ENCODE results near the gene LAMTOR3. TPM values are rescaled to one million over a fixed set of nuclear protein-coding genes. Genes with fewer than 3 reads are reported as not detected.

LAMTOR3 gene
- total RNA-seq, 2 donors from 2014 or later = 51.6 to 78.7 TPM

DNA sequence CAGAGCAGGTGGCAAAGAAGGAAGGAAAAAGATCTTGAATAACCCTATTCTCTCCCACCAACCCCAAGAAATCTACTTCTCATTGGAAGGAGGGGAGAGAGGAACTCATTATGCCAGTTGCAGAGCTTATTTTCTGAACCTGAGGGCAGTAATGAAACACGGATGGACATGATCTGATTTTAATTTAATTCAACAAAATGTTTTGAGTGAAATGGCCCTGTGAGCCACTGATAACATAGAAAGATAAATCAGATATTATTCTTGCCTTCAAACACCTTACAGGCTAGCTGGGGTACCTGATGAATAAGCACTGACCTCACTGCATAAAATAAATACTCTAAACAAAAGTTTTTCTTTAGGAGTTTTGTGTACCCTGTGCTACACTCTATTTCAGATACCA lies 47.3 kb downstream of the LAMTOR3 start:
- no peak for TF ChIP-seq POLR2A (IDR thresholded peaks at IDR 0.05)
- TF ChIP-seq POLR2AphosphoS5 (IDR thresholded peaks at IDR 0.05) = no peak
- no peak for TF ChIP-seq CTCF (IDR thresholded peaks at IDR 0.05)
- H3K4me1 ChIP-seq (replicated peaks) = no peaks in the 10 kb centered on the region
- no peak overlapping the region for H3K4me3 ChIP-seq
- 69% methylated on average over 1 of the region's 1 CpG for WGBS
- no peak overlapping the region for H3K27ac ChIP-seq
- no peak for DNase-seq (ENCODE audit: low spot score)
- H3K36me3 ChIP-seq = no peaks in the 10 kb centered on the region
- no peaks in the 10 kb centered on the region for H3K27me3 ChIP-seq (replicated peaks; ENCODE audit: insufficient read depth)
- H3K9me3 ChIP-seq = no peaks in the 10 kb centered on the region
- intact Hi-C loops (cut with DNase I) = no loop called here

DNA sequence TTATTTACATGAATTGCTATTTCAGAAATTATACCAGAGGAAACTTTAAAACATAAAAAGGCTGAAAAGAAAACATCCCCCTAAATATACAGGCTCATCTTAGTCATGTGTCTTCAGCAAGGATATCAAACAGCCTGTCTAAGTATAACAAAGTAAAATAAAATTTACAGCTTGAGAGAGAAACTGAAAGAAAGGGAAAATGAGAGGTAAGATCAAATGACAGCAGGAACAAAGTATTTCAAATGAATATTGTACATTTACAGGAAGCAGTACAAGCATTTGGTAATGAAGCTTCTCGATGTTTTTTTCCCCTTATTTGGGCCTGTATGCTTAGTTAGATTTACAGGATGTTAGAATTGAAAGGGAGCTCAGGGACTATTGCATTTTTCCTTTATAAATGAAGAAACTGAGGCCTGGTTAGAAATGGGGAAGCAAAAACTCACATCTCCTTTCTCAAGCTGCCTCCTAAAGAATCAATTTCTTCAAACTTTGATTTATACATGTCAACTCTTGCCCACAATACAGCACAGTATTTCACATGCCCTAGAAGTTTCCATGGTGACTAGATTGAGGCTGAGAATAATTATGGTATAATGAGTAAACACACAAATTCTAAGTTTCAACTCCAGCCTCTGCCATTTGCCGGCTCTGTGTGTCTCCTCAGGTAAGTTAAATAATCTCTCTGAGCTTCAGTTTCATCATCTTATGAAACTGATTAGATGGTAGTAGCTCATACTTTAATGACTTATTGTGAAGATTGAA lies 48.3 kb downstream of the LAMTOR3 start:
- Histone ChIP-seq H3K4me3 (no peak overlapping the region), H3K27me3 (replicated peaks; ENCODE audit: insufficient read depth) (no peaks in the 10 kb centered on the region), H3K9me3 (no peaks in the 10 kb centered on the region), H3K4me1 (replicated peaks) (no peaks in the 10 kb centered on the region), H3K36me3 (no peaks in the 10 kb centered on the region), H3K27ac (no peak overlapping the region)
- no peak for DNase-seq (ENCODE audit: low spot score)
- TF ChIP-seq POLR2A (IDR thresholded peaks at IDR 0.05) = no peak
- TF ChIP-seq POLR2AphosphoS5 (IDR thresholded peaks at IDR 0.05) = no peak
- no peak for TF ChIP-seq CTCF (IDR thresholded peaks at IDR 0.05)
- 49% methylated on average over 2 of the region's 2 CpGs for WGBS
- intact Hi-C loops (cut with DNase I) = no loop called here

DNA sequence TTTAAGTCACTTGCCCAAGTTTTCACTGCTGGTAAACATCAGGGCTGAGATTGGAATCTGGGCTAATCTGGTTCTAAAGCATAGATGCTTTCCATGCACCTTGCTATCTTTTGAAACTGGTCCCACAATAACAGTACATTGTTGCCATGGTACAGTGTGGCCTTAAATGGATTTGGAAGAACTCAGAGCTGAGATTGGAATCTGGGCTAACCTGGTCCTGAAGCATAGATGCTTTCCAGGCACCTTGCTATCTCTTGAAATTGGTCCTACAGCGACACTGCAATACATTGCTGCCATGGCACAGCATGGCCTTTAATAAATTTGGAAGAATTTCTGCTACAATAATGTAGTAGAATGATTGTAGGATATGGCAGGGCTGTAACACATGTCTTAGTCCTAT lies 49.0 kb downstream of the LAMTOR3 start:
- WGBS = 100% methylated on average over 1 of the region's 1 CpG
- H3K27ac ChIP-seq = no peak overlapping the region
- H3K4me1 ChIP-seq (replicated peaks) = no peaks in the 10 kb centered on the region
- H3K4me3 ChIP-seq = no peak overlapping the region
- intact Hi-C loops (cut with DNase I) = no loop called here
- H3K9me3 ChIP-seq = no peaks in the 10 kb centered on the region
- no peak for TF ChIP-seq POLR2AphosphoS5 (IDR thresholded peaks at IDR 0.05)
- TF ChIP-seq CTCF (IDR thresholded peaks at IDR 0.05) = no peak
- TF ChIP-seq POLR2A (IDR thresholded peaks at IDR 0.05) = no peak
- H3K36me3 ChIP-seq = no peaks in the 10 kb centered on the region
- DNase-seq (ENCODE audit: low spot score) = no peak
- no peaks in the 10 kb centered on the region for H3K27me3 ChIP-seq (replicated peaks; ENCODE audit: insufficient read depth)

DNA sequence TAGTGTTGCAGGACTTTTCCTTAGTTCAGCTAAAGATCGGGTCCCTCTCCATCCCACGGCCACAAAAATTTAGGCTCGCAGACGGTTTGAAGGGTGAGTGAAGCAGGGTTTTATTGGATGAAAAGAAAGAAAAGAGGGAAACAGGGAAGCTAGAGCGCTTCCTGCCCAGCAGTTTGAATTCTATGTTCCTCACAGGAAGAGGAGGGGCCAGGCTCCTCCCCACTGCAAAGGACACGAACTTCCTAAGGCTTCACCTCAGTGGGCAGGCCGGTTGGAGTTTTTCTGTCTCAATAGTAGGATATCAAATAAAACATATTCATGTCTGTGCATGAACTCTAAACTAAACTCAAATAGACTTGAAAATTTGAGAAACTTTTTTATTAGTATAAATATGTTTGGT lies 50.2 kb downstream of the LAMTOR3 start:
- intact Hi-C loops (cut with DNase I) = no loop called here
- no peak overlapping the region for H3K27ac ChIP-seq
- H3K4me3 ChIP-seq = no peak overlapping the region
- 81% methylated on average over 7 of the region's 7 CpGs for WGBS
- TF ChIP-seq POLR2AphosphoS5 (IDR thresholded peaks at IDR 0.05) (no peak), CTCF (IDR thresholded peaks at IDR 0.05) (no peak), POLR2A (IDR thresholded peaks at IDR 0.05) (no peak)
- no peaks in the 10 kb centered on the region for H3K9me3 ChIP-seq
- no peaks in the 10 kb centered on the region for H3K4me1 ChIP-seq (replicated peaks)
- DNase-seq (ENCODE audit: low spot score) = no peak
- H3K36me3 ChIP-seq = no peaks in the 10 kb centered on the region
- H3K27me3 ChIP-seq (replicated peaks; ENCODE audit: insufficient read depth) = no peaks in the 10 kb centered on the region

DNA sequence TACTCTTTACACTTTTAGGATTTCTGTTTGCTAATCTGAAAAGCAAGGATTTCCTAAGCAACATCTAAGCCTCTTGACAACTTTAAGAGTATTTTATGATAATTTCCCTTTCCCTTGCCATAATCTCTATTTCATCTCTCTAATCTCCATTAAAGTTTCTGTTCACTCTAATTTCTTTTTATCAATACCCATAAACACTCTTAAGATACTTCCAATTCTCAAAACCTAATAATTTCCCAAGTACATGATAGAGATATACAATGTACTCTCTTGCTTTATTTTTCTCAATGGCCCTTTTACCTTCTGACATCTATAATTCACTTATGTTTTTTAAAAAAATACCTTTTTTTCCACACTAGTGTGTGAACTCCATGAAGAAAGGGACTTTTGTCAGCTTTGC lies 50.8 kb downstream of the LAMTOR3 start:
- Histone ChIP-seq H3K27me3 (replicated peaks; ENCODE audit: insufficient read depth) (no peaks in the 10 kb centered on the region), H3K4me3 (no peak overlapping the region), H3K27ac (no peak overlapping the region), H3K4me1 (replicated peaks) (no peaks in the 10 kb centered on the region), H3K9me3 (no peaks in the 10 kb centered on the region), H3K36me3 (no peaks in the 10 kb centered on the region)
- DNase-seq (ENCODE audit: low spot score) = no peak
- intact Hi-C loops (cut with DNase I) = no loop called here
- no peak for TF ChIP-seq CTCF (IDR thresholded peaks at IDR 0.05)
- TF ChIP-seq POLR2AphosphoS5 (IDR thresholded peaks at IDR 0.05) = no peak
- TF ChIP-seq POLR2A (IDR thresholded peaks at IDR 0.05) = no peak
